ENCODE measurements around the gene PKHD1.

PKHD1 gene

DNA sequence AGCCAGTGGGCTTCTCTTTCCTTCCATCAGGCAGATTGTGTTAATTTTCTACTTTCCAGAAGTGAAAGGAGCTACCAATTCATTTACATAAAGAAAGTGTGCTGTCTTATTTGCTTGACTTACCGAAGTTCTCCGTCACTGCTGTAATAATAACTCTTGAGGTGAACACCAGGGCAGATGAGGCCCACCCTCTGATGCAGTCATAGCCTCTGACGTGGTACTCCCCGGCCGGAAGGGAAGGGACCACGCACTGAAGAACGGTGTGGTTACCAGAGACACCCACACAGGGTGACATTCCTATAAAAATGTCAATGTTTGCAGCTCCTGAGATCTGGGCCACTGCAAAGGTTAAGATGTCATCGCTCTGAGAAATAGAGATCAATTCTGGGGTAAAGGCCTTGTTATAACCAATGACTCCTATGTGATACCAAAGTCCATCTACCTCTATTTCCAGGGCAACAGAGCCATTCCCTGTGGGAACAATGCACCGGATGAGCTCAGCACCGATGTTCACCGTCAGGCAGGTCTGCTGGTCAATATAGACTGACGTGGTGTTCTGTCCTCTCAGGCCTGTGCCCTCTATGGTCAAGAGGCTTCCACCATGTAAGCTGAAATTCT lies 62.9 kb downstream of the PKHD1 start:
- no peak for DNase-seq (ENCODE audit: extremely low spot score)
- ChIA-PET CTCF (interaction anchor here (0.9 kb wide), 1 partner anchor 14 kb away, joined by 3 read pairs; no protein-coding TSS in a partner anchor), POLR2A (no interaction called here)
- TF ChIP-seq NFRKB (IDR thresholded peaks at IDR 0.05) (no peak), HDGF (IDR thresholded peaks at IDR 0.05; ENCODE audit: borderline replicate concordance) (no peak), ELF4 (IDR thresholded peaks at IDR 0.05) (no peak), TARDBP (IDR thresholded peaks at IDR 0.05) (no peak), CTBP1 (IDR thresholded peaks at IDR 0.05; ENCODE audit: borderline replicate concordance) (no peak), L3MBTL2 (conservative IDR thresholded peaks at IDR 0.05) (no peak), ZNF384 (IDR thresholded peaks at IDR 0.05) (no peak), SUZ12 (IDR thresholded peaks at IDR 0.05) (no peak), LEF1 (IDR thresholded peaks at IDR 0.05; ENCODE audit: borderline replicate concordance) (no peak), FOXM1 (IDR thresholded peaks at IDR 0.05; ENCODE audit: borderline replicate concordance) (no peak), FOXA1 (IDR thresholded peaks at IDR 0.05) (no peak), SP1 (IDR thresholded peaks at IDR 0.05) (no peak)
- TF ChIP-seq, protein P1, sequence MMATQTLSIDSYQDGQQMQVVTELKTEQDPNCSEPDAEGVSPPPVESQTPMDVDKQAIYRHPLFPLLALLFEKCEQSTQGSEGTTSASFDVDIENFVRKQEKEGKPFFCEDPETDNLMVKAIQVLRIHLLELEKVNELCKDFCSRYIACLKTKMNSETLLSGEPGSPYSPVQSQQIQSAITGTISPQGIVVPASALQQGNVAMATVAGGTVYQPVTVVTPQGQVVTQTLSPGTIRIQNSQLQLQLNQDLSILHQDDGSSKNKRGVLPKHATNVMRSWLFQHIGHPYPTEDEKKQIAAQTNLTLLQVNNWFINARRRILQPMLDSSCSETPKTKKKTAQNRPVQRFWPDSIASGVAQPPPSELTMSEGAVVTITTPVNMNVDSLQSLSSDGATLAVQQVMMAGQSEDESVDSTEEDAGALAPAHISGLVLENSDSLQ (IDR thresholded peaks at IDR 0.05): no peak

GRCh38 chr6:52022675-52023074 lies 64.7 kb downstream of the PKHD1 start:
- ChIA-PET POLR2A (no interaction called here), CTCF (no interaction called here)
- DNase-seq (ENCODE audit: extremely low spot score): no peak
- no peak for TF ChIP-seq FOXM1 (IDR thresholded peaks at IDR 0.05; ENCODE audit: borderline replicate concordance)
- TF ChIP-seq LEF1 (IDR thresholded peaks at IDR 0.05; ENCODE audit: borderline replicate concordance): no peak
- TF ChIP-seq, protein P1 (IDR thresholded peaks at IDR 0.05): no peak
- no peak for TF ChIP-seq L3MBTL2 (conservative IDR thresholded peaks at IDR 0.05)
- no peak for TF ChIP-seq FOXA1 (IDR thresholded peaks at IDR 0.05)
- TF ChIP-seq ZNF384 (IDR thresholded peaks at IDR 0.05): no peak
- no peak for TF ChIP-seq ARNT (IDR thresholded peaks at IDR 0.05)
- TF ChIP-seq NFRKB (IDR thresholded peaks at IDR 0.05): no peak
- no peak for TF ChIP-seq BHLHE40 (IDR thresholded peaks at IDR 0.05; ENCODE audit: borderline replicate concordance)
- no peak for TF ChIP-seq SUZ12 (IDR thresholded peaks at IDR 0.05)
- TF ChIP-seq FOXK2 (IDR thresholded peaks at IDR 0.05): no peak
- no peak for TF ChIP-seq SP1 (IDR thresholded peaks at IDR 0.05)
- no peak for TF ChIP-seq HDGF (IDR thresholded peaks at IDR 0.05; ENCODE audit: borderline replicate concordance)
- no peak for TF ChIP-seq ELF4 (IDR thresholded peaks at IDR 0.05)
- no peak for TF ChIP-seq CTBP1 (IDR thresholded peaks at IDR 0.05; ENCODE audit: borderline replicate concordance)
- no peak for TF ChIP-seq TARDBP (IDR thresholded peaks at IDR 0.05)

GRCh38 chr6:52020945-52021570 lies 66.4 kb downstream of the PKHD1 start:
- CTCF ChIA-PET: interaction anchor here (1.0 to 1.1 kb wide), 2 partner anchors 10 to 16 kb away, joined by 4 read pairs; no protein-coding TSS in a partner anchor
- POLR2A ChIA-PET: no interaction called here
- no peak for DNase-seq (ENCODE audit: extremely low spot score)
- TF ChIP-seq BHLHE40 (IDR thresholded peaks at IDR 0.05; ENCODE audit: borderline replicate concordance): no peak
- no peak for TF ChIP-seq CTBP1 (IDR thresholded peaks at IDR 0.05; ENCODE audit: borderline replicate concordance)
- TF ChIP-seq ZNF384 (IDR thresholded peaks at IDR 0.05): no peak
- TF ChIP-seq SUZ12 (IDR thresholded peaks at IDR 0.05): no peak
- no peak for TF ChIP-seq NFRKB (IDR thresholded peaks at IDR 0.05)
- no peak for TF ChIP-seq LEF1 (IDR thresholded peaks at IDR 0.05; ENCODE audit: borderline replicate concordance)
- no peak for TF ChIP-seq ELF4 (IDR thresholded peaks at IDR 0.05)
- no peak for TF ChIP-seq FOXM1 (IDR thresholded peaks at IDR 0.05; ENCODE audit: borderline replicate concordance)
- no peak for TF ChIP-seq SP1 (IDR thresholded peaks at IDR 0.05)
- TF ChIP-seq, protein P1 (IDR thresholded peaks at IDR 0.05): no peak
- no peak for TF ChIP-seq ARNT (IDR thresholded peaks at IDR 0.05)
- TF ChIP-seq L3MBTL2 (conservative IDR thresholded peaks at IDR 0.05): no peak
- TF ChIP-seq FOXK2 (IDR thresholded peaks at IDR 0.05): no peak
- no peak for TF ChIP-seq TARDBP (IDR thresholded peaks at IDR 0.05)
- TF ChIP-seq FOXA1 (IDR thresholded peaks at IDR 0.05): no peak
- TF ChIP-seq HDGF (IDR thresholded peaks at IDR 0.05; ENCODE audit: borderline replicate concordance): no peak

GRCh38 chr6:52019881-52020280 lies 67.5 kb downstream of the PKHD1 start:
- TF ChIP-seq ARNT (IDR thresholded peaks at IDR 0.05) (no peak), ELF4 (IDR thresholded peaks at IDR 0.05) (no peak), SP1 (IDR thresholded peaks at IDR 0.05) (no peak), SUZ12 (IDR thresholded peaks at IDR 0.05) (no peak), LEF1 (IDR thresholded peaks at IDR 0.05; ENCODE audit: borderline replicate concordance) (no peak), FOXA1 (IDR thresholded peaks at IDR 0.05) (no peak), HDGF (IDR thresholded peaks at IDR 0.05; ENCODE audit: borderline replicate concordance) (no peak), FOXK2 (IDR thresholded peaks at IDR 0.05) (no peak), L3MBTL2 (conservative IDR thresholded peaks at IDR 0.05) (no peak), ZNF384 (IDR thresholded peaks at IDR 0.05) (no peak), BHLHE40 (IDR thresholded peaks at IDR 0.05; ENCODE audit: borderline replicate concordance) (no peak), TARDBP (IDR thresholded peaks at IDR 0.05) (no peak), NFRKB (IDR thresholded peaks at IDR 0.05) (no peak), CTBP1 (IDR thresholded peaks at IDR 0.05; ENCODE audit: borderline replicate concordance) (no peak)
- TF ChIP-seq, protein P1 (IDR thresholded peaks at IDR 0.05): no peak
- CTCF ChIA-PET: interaction anchor here (0.8 to 1.6 kb wide), 3 partner anchors 9 to 34 kb away, joined by 3 to 4 read pairs (median 4); no protein-coding TSS in a partner anchor
- DNase-seq (ENCODE audit: extremely low spot score): no peak
- POLR2A ChIA-PET: no interaction called here

GRCh38 chr6:52019092-52019491 lies 68.3 kb downstream of the PKHD1 start:
- ChIA-PET POLR2A (no interaction called here), CTCF (interaction anchor here (1.6 kb wide), 1 partner anchor 35 kb away, joined by 4 read pairs; no protein-coding TSS in a partner anchor)
- no peak for DNase-seq (ENCODE audit: extremely low spot score)
- TF ChIP-seq, protein P1 (IDR thresholded peaks at IDR 0.05): peak; percentile 37; the same call in 1 of the 2 replicates
- TF ChIP-seq ELF4 (IDR thresholded peaks at IDR 0.05) (no peak), NFRKB (IDR thresholded peaks at IDR 0.05) (no peak)
